ENCODE measurements around the gene PCMTD2. TPM values are rescaled to one million over a fixed set of nuclear protein-coding genes. Genes with fewer than 3 reads are reported as not detected.

Gene PCMTD2
- total and polyA plus RNA-seq, 9 donors: 32.0 to 96.3 (median 78.7) TPM

- intact Hi-C loops (cut with DNase I): no loop called here
- H3K36me3 ChIP-seq: no peaks in the 10 kb centered on the region
- no peak overlapping the region for H3K4me3 ChIP-seq
- 79 to 83% (median 83%) methylated on average over 2 of the region's 2 CpGs for WGBS, 3 donors
- no peaks in the 10 kb centered on the region for H3K4me1 ChIP-seq (ENCODE audit: insufficient read depth)
- no peaks in the 10 kb centered on the region for H3K9me3 ChIP-seq
- TF ChIP-seq POLR2A (IDR thresholded peaks at IDR 0.05) (no peak), EP300 (IDR thresholded peaks at IDR 0.05) (no peak), CTCF (IDR thresholded peaks at IDR 0.05) (no peak)
- no peaks in the 10 kb centered on the region for H3K27me3 ChIP-seq
- DNase-seq: no peak
- no peak overlapping the region for H3K27ac ChIP-seq
Measured at GRCh38 chr20:64250027-64250426, 5.5 kb upstream of the PCMTD2 start.

GRCh38 chr20:64253000-64253383 lies 2.6 kb upstream of the PCMTD2 start:
- DNase-seq: no peak
- intact Hi-C loops (cut with DNase I): no loop called here

GRCh38 chr20:64253443-64253842 lies 2.1 kb upstream of the PCMTD2 start:
- Histone ChIP-seq H3K27ac (no peak overlapping the region), H3K36me3 (no peaks in the 10 kb centered on the region), H3K4me1 (ENCODE audit: insufficient read depth) (peaks cover 12% of the 10 kb centered on the region), H3K27me3 (no peaks in the 10 kb centered on the region), H3K4me3 (no peak overlapping the region), H3K9me3 (no peaks in the 10 kb centered on the region)
- intact Hi-C loops (cut with DNase I): no loop called here
- no peak for TF ChIP-seq EP300 (IDR thresholded peaks at IDR 0.05)
- no peak for TF ChIP-seq CTCF (IDR thresholded peaks at IDR 0.05)
- no peak for TF ChIP-seq POLR2A (IDR thresholded peaks at IDR 0.05)
- WGBS, 3 donors: 87 to 97% (median 90%) methylated on average over 4 of the region's 4 CpGs
- DNase-seq: no peak

More at GRCh38 chr20:64253000-64253383, 2.6 kb upstream of the PCMTD2 start:
- peaks cover 11% of the 10 kb centered on the region for H3K4me1 ChIP-seq (ENCODE audit: insufficient read depth)
- no peak for TF ChIP-seq POLR2A (IDR thresholded peaks at IDR 0.05)
- no peak for TF ChIP-seq EP300 (IDR thresholded peaks at IDR 0.05)
- TF ChIP-seq CTCF (IDR thresholded peaks at IDR 0.05): no peak
- no peak overlapping the region for H3K4me3 ChIP-seq
- WGBS, 3 donors: 92 to 94% (median 94%) methylated on average over 4 of the region's 4 CpGs
- H3K36me3 ChIP-seq: no peaks in the 10 kb centered on the region
- H3K27me3 ChIP-seq: no peaks in the 10 kb centered on the region
- H3K9me3 ChIP-seq: no peaks in the 10 kb centered on the region
- H3K27ac ChIP-seq: no peak overlapping the region

- Histone ChIP-seq H3K36me3 (no peaks in the 10 kb centered on the region), H3K4me3 (no peak overlapping the region), H3K9me3 (no peaks in the 10 kb centered on the region), H3K27ac (no peak overlapping the region), H3K27me3 (no peaks in the 10 kb centered on the region), H3K4me1 (ENCODE audit: insufficient read depth) (peaks cover 12% of the 10 kb centered on the region)
- 79 to 85% (median 83%) methylated on average over 5 of the region's 5 CpGs for WGBS, 3 donors
- intact Hi-C loops (cut with DNase I): no loop called here
- no peak for TF ChIP-seq EP300 (IDR thresholded peaks at IDR 0.05)
- TF ChIP-seq POLR2A (IDR thresholded peaks at IDR 0.05): no peak
- TF ChIP-seq CTCF (IDR thresholded peaks at IDR 0.05): no peak
- no peak for DNase-seq
Measured at GRCh38 chr20:64254156-64254555, 1.4 kb upstream of the PCMTD2 start.
